Natural killer cell treated with Interleukin-12 subunit alpha and Interleukin-12 subunit beta and Interleukin-15 and Interleukin-18, amount 100 ng/mL, for 72 hours (primary cell): Measurements from ENCODE around the gene VPS8. TPM values are rescaled to one million over a fixed set of nuclear protein-coding genes. Genes with fewer than 3 reads are reported as not detected.

ENCODE experiments used
- ATAC-seq, 2 donors: fragments of 150-1000 bp; cut with Tn5 transposase in 1 of 2; sonication (Bioruptor Pico), chemical (Tn5 transposase) in 1 of 2; 2 replicates each; pipeline ENCODE4 v1.10.0; 2021
- DNase-seq: peaks from one replicate; pipeline ENCODE4 v3.0.0; 2022; ENCODE audit warnings: low spot score
- H3K27ac Mint-ChIP-seq, 2 donors: 1 replicate in 1 of 2; 2 replicates in 1 of 2; pipeline ENCODE4 v1.8.0; 2022; ENCODE audit warnings: mixed read lengths in 2 of 2, mild to moderate bottlenecking in 1 of 2, moderate library complexity in 1 of 2
- H3K27me3 Mint-ChIP-seq, 2 donors: 1 replicate in 1 of 2; 2 replicates in 1 of 2; pipeline ENCODE4 v1.8.0; 2022; ENCODE audit warnings: mixed read lengths in 2 of 2
- H3K36me3 Mint-ChIP-seq: one replicate; pipeline ENCODE4 v1.8.0; 2022; ENCODE audit warnings: mixed read lengths
- H3K4me1 Mint-ChIP-seq, 2 donors: 1 replicate in 1 of 2; 2 replicates in 1 of 2; pipeline ENCODE4 v1.8.0; 2022; ENCODE audit warnings: low read depth in 2 of 2, mixed read lengths in 2 of 2, mild to moderate bottlenecking in 1 of 2
- H3K4me3 Mint-ChIP-seq: one replicate; pipeline ENCODE4 v1.8.0; 2022; ENCODE audit warnings: mixed read lengths
- H3K9me3 Mint-ChIP-seq: 2 replicates; pipeline ENCODE4 v1.8.0; 2022; ENCODE audit warnings: mixed read lengths
- total RNA-seq, 2 donors: library from RNA; stranded (reverse); gene quantifications; one replicate each; pipeline ENCODE4 v1.2.3, GENCODE V29; 2022

Gene VPS8
- total RNA-seq, 2 donors from 2014 or later = 52.8 to 74.2 TPM

- Mint-ChIP-seq H3K4me3 (no peak overlapping the region), H3K9me3 (no peaks in the 10 kb centered on the region), H3K36me3 (no peaks in the 10 kb centered on the region), H3K4me1 (peaks cover 0 to 2% of the 10 kb centered on the region in 2 donors), H3K27ac (no peak overlapping the region), H3K27me3 (no peaks in the 10 kb centered on the region)
- DNase-seq = no peak
- no peak for ATAC-seq
These were observed 254.3 kb downstream of the VPS8 start for GRCh38 chr3:185066251-185066650.

DNA sequence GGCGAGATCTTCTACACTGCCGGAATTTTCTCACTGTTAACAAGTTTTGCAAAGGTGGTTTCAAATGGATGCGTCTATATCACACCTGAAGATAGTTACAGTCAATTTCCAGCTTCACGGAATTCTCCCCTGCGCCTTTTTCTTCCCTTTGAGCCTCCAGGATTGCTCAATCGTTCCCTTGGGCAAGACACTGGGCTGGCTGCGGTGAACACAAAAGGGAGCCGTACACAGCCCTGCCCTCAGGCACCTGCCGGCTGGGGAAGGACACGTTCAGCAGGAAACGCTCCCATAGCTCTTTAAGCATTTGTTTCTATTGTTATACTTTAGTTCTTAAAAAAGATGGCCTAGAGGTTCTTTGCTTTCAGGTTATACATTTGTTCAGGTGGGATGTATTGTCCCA lies 255.2 kb downstream of the VPS8 start:
- Mint-ChIP-seq H3K27ac (no peak overlapping the region), H3K9me3 (no peaks in the 10 kb centered on the region), H3K36me3 (no peaks in the 10 kb centered on the region), H3K4me1 (peaks cover 0 to 2% of the 10 kb centered on the region in 2 donors), H3K27me3 (no peaks in the 10 kb centered on the region), H3K4me3 (no peak overlapping the region)
- no peak for DNase-seq
- no peak for ATAC-seq

DNA sequence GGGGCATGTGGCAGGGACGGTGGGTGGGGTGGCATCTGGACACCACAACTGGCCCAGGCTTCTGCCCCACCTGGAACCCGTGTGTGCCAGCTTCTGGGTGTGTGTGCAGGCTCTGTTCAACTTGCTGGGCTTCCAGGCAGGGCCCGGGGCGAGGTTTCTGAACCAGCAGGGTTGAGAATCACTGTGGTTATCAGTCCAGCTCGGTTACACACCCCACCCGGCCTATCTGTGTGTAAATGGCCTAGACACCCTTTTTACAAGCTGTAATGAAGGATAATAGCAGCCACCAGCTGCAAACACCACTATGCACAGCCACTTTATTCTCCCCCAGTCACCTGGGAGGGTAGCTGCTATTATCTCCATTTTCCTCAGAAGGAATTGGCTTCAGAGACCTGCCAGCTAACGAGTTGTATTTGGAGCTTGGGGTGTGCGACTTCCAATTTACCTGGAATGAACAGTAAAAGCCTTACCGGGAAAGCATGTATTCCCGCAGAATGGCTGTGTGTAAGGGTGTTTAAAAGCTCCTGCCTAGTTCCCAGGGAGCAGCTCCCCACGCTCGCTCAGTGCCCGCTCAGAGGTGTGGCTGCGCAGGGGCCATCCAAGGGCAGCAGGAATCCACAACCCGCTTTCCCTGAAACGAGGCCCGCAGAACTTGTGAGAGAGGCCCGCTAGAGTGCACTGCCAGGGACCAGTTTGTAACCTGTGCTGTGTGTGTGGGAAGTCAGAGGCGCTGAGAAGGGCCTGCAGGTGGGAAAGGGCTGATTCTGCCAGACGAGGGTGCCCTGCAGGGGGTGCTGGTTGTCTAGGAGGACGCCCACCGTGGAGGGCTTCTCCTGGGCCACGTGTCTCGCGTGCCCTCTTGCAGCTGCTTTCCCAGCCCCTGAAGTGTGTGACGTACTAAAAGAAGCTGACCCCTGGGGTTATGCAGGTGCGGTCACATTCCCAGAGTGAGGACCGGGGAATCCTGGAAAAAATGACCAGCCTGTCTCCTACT lies 257.4 kb downstream of the VPS8 start:
- DNase-seq = no peak
- Mint-ChIP-seq H3K27me3 (no peaks in the 10 kb centered on the region), H3K4me3 (no peak overlapping the region), H3K36me3 (no peaks in the 10 kb centered on the region), H3K4me1 (peaks cover 0 to 2% of the 10 kb centered on the region in 2 donors), H3K9me3 (no peaks in the 10 kb centered on the region), H3K27ac (no peak overlapping the region)
- no peak for ATAC-seq

DNA sequence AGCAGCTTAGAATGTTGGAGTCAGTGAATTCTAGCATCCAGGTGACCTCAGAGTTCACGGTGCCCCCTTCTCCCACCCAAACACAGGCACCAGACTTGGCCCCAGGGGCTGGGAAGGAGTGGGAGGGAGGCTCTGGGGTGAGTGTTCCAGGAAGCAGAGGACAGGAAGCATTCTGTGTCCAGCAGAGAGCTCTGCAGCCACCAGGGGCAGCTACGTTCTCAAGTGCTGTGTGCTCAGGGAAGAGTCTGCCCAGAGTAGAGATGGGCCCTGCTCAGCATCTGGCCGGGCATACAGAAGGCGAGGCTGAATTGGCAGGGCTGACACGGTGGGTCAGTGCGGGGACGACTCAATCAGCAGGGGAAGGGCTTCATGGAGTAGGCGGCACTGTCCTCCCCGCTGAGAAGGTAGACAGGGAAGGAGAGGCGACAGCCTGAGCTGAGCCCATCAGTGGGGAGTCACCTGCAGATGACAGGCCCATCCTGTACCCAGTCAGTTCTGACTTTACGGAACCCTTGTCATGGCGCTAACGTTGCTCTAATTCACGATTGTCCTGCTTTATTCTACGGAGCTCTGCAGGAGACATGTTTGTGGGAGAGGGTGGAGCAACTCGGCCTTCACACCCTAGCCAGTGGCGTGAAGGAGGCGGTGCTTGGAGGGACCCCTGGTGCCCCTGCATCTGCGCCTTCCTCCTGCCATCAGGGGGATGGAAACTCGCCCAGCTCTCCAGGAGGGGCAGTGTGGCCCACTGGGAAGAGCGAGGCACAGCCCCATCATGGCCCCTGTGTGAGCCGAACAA lies 258.7 kb downstream of the VPS8 start:
- Mint-ChIP-seq H3K27ac (no peak overlapping the region), H3K27me3 (peaks cover 0 to 2% of the 10 kb centered on the region in 2 donors), H3K4me1 (peaks cover 0 to 2% of the 10 kb centered on the region in 2 donors), H3K9me3 (no peaks in the 10 kb centered on the region), H3K4me3 (no peak overlapping the region), H3K36me3 (no peaks in the 10 kb centered on the region)
- ATAC-seq (peak in 1 of 2 donors; percentile 60), DNase-seq (no peak)

DNA sequence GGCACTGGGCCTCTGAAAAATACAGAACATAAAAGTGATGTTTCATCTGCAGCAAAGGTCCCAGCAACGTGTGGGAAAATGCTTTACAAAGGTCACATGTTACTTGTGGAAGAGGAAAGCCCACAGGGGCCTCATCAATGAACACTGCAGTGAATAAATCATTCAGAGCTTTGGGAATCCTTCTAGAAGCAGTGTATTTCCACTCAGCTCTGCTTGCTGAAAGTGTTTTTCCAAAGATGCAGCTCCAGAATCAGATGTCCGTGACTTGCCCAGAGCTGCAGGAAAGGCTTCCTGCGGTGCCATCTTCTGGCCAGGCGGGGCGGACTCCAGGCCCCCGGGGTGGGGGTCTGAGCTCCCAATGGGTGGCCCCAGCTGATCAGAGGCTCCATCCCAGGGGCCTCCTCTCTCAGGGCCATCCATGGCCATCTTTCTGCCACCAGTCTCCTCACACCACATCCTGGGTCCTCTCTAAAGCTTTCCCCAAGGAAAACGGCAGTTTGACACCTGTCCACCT lies 259.4 kb downstream of the VPS8 start:
- ATAC-seq = no peak
- H3K9me3 Mint-ChIP-seq = no peaks in the 10 kb centered on the region
- H3K27ac Mint-ChIP-seq = no peak overlapping the region
- no peaks in the 10 kb centered on the region for H3K36me3 Mint-ChIP-seq
- H3K4me1 Mint-ChIP-seq = peaks cover 0 to 2% of the 10 kb centered on the region in 2 donors
- peaks cover 2 to 3% of the 10 kb centered on the region in 2 donors for H3K27me3 Mint-ChIP-seq
- no peak overlapping the region for H3K4me3 Mint-ChIP-seq
- DNase-seq = no peak

DNA sequence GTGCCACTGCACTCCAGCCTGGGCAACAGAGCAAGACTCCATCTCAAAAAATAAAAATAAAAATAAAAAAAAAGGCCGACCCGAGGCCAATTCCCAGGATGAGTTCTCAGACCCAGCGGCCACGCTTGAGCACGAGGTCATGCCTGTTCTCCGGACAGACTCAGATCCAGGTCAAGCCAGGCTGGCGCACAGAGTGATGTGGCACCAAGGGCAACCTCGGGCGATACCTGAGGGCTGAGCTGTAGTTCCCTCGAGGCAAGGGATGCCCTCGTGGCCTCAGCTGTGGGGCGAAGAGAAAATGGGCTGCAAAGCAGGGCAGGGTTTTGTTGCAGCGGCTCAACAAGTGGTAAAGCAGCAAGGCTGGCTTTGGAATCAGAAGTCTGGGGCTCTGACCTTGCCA lies 263.6 kb downstream of the VPS8 start:
- ATAC-seq = no peak
- Mint-ChIP-seq H3K9me3 (no peaks in the 10 kb centered on the region), H3K27me3 (peaks cover 2 to 8% of the 10 kb centered on the region in 2 donors), H3K4me3 (no peak overlapping the region), H3K27ac (no peak overlapping the region), H3K36me3 (no peaks in the 10 kb centered on the region), H3K4me1 (peaks cover 0 to 2% of the 10 kb centered on the region in 2 donors)
- DNase-seq = no peak

DNA sequence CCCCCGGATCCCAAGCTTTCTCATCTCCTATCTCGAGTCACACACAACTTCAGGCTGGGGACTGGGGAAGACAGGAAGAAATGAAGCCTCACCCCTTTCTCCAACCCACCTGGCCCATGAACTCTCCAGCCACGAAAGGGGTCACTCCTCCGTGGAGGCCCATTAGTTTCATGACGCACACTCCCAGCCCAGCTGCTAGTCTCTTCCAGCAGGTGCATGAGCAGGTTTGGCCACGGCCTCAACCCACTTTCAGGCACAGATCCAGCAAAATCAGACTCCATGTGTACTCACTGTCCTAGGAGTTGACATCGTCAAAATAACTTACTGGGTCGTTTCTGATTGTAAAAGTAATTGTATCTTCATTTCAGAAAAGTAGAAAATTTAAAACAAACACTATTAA lies 264.3 kb downstream of the VPS8 start:
- no peaks in the 10 kb centered on the region for H3K9me3 Mint-ChIP-seq
- H3K36me3 Mint-ChIP-seq = no peaks in the 10 kb centered on the region
- H3K4me3 Mint-ChIP-seq = no peak overlapping the region
- no peak for DNase-seq
- no peak overlapping the region for H3K27ac Mint-ChIP-seq
- ATAC-seq = no peak
- H3K4me1 Mint-ChIP-seq = no peaks in the 10 kb centered on the region
- peaks cover 2 to 8% of the 10 kb centered on the region in 2 donors for H3K27me3 Mint-ChIP-seq

DNA sequence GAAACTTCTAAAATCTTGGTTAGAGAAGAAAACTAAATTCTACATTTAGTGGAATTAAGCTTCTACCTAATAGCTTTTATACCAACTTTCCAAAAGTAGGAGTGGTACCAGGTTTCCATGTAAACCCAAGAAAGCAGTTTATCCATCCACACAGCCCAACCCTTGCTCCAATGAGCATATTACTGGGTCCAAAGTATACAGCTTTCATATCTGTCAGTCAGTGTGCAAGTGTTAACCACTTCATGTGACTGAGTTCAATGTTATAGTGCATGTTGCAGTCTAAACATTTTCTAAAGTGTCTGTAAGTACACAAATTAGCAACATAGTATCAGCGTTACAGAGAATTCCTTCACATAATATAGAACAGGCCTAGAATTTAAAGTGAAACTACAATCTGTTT lies 267.7 kb downstream of the VPS8 start:
- Mint-ChIP-seq H3K9me3 (no peaks in the 10 kb centered on the region), H3K27ac (no peak overlapping the region), H3K4me1 (no peaks in the 10 kb centered on the region)

GRCh38 chr3:185081521-185081920 lies 269.6 kb downstream of the VPS8 start:
- peaks cover 3 to 12% of the 10 kb centered on the region in 2 donors for H3K27me3 Mint-ChIP-seq
- H3K27ac Mint-ChIP-seq = no peak overlapping the region
- no peaks in the 10 kb centered on the region for H3K36me3 Mint-ChIP-seq
- no peaks in the 10 kb centered on the region for H3K9me3 Mint-ChIP-seq
- H3K4me3 Mint-ChIP-seq = no peak overlapping the region
- no peak for ATAC-seq
- no peaks in the 10 kb centered on the region for H3K4me1 Mint-ChIP-seq
- DNase-seq = no peak

More for the DNA sequence above, 267.7 kb downstream of the VPS8 start:
- ATAC-seq (no peak), DNase-seq (no peak)
- peaks cover 3 to 8% of the 10 kb centered on the region in 2 donors for H3K27me3 Mint-ChIP-seq
- H3K36me3 Mint-ChIP-seq = no peaks in the 10 kb centered on the region
- H3K4me3 Mint-ChIP-seq = no peak overlapping the region

DNA sequence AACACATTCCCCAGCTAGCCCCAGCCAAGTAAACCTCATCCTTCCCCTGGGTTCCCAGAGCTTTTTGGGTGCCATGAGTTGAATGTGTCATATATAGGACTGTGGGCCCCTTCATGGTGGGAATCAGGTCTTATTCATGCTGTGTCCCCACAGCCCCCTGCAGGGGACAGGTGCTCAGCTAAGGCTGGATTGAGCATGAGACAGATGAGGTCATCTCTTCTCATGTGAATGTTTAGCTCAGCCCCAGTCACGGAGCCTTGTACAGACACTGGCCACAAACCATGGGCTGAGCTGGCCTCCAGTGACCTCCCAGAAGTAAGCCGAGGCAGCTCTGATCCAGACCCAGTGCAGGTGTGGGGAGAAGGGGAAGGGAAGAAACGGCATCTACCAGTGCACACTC lies 270.2 kb downstream of the VPS8 start:
- Mint-ChIP-seq H3K4me1 (no peaks in the 10 kb centered on the region), H3K27ac (no peak overlapping the region), H3K36me3 (no peaks in the 10 kb centered on the region), H3K9me3 (no peaks in the 10 kb centered on the region), H3K4me3 (no peak overlapping the region), H3K27me3 (peaks cover 3 to 9% of the 10 kb centered on the region in 2 donors)
- DNase-seq = no peak
- no peak for ATAC-seq

GRCh38 chr3:185082829-185083228 lies 270.9 kb downstream of the VPS8 start:
- ATAC-seq (no peak), DNase-seq (no peak)
- Mint-ChIP-seq H3K27me3 (peaks cover 6 to 9% of the 10 kb centered on the region in 2 donors), H3K4me3 (no peak overlapping the region), H3K4me1 (no peaks in the 10 kb centered on the region), H3K9me3 (no peaks in the 10 kb centered on the region), H3K27ac (no peak overlapping the region), H3K36me3 (no peaks in the 10 kb centered on the region)

GRCh38 chr3:185084402-185084801 lies 272.4 kb downstream of the VPS8 start:
- Mint-ChIP-seq H3K9me3 (no peaks in the 10 kb centered on the region), H3K4me1 (no peaks in the 10 kb centered on the region), H3K4me3 (no peak overlapping the region), H3K27ac (no peak overlapping the region), H3K36me3 (no peaks in the 10 kb centered on the region), H3K27me3 (peaks cover 6 to 9% of the 10 kb centered on the region in 2 donors)
- ATAC-seq (no peak), DNase-seq (no peak)

- no peak overlapping the region for H3K27ac Mint-ChIP-seq
- H3K27me3 Mint-ChIP-seq = peaks cover 6 to 9% of the 10 kb centered on the region in 2 donors
- no peaks in the 10 kb centered on the region for H3K9me3 Mint-ChIP-seq
- ATAC-seq (no peak), DNase-seq (no peak)
- H3K36me3 Mint-ChIP-seq = no peaks in the 10 kb centered on the region
- H3K4me3 Mint-ChIP-seq = no peak overlapping the region
- H3K4me1 Mint-ChIP-seq = no peaks in the 10 kb centered on the region
These were observed 272.9 kb downstream of the VPS8 start for GRCh38 chr3:185084901-185085300.

DNA sequence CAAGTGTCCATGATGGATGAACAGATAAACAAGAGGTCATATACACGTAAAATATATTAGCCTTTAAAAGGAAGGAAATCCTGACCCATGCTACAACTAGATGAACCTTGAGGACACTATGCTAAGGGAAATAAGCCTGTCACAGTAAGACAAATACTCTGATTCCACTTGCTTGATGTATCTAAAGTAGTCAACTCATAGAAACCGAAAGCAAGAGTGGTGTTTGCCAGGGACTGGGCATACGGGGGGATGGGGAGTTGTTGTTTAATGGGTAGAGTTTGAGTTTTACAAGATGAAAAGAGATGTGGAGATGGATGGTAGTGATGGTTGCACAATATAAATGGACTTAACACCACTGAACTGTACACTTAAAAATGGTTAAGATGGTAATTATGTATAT lies 275.5 kb downstream of the VPS8 start:
- no peaks in the 10 kb centered on the region for H3K36me3 Mint-ChIP-seq
- no peak for DNase-seq
- no peaks in the 10 kb centered on the region for H3K9me3 Mint-ChIP-seq
- ATAC-seq = no peak
- no peaks in the 10 kb centered on the region for H3K4me1 Mint-ChIP-seq
- peaks cover 11 to 23% of the 10 kb centered on the region in 2 donors for H3K27me3 Mint-ChIP-seq
- H3K27ac Mint-ChIP-seq = no peak overlapping the region
- no peak overlapping the region for H3K4me3 Mint-ChIP-seq
